GM19397 (cell line): ENCODE results near the gene VWA5B2.
A peak's percentile ranks its signal among the peaks of the same experiment; 100 is the strongest.

Source experiments
- ATAC-seq: cut with Tn5 transposase; IDR thresholded peaks from one replicate; pipeline ENCODE4 v1.9.1; 2021; ENCODE audit warnings: mild to moderate bottlenecking, moderate library complexity; ENCODE audit not compliant: unreplicated experiment

VWA5B2 gene

GRCh38 chr3:184229394-184230080 is at the start of gene VWA5B2:
Gene VWA5B2 (plus strand): TSS chr3:184229585. CDS start chr3:184230529, 944 bp downstream.
- peak; percentile 72 for ATAC-seq

DNA sequence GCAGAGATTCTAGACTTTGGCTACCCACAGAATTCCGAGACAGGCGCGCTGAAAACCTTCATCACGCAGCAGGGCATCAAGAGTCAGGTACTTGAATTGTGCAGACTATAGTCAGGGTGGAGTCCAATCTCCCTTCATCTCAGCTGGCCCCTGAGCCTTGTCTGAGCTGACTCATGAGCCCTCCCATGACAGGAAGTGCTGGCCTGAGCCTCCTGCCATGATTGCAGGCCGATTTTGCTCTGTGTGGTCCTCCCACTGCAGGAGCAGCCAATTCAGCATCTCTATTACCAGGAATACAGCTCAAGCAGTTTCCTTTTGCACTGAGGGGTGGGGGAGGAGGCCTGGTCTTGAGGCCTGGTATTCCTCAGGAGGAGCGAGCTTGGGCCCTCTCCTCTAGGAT is 49.2 kb upstream of the VWA5B2 start:
- ATAC-seq, result no peak

GRCh38 chr3:184181596-184181995 is 47.8 kb upstream of the VWA5B2 start:
- no peak for ATAC-seq

DNA sequence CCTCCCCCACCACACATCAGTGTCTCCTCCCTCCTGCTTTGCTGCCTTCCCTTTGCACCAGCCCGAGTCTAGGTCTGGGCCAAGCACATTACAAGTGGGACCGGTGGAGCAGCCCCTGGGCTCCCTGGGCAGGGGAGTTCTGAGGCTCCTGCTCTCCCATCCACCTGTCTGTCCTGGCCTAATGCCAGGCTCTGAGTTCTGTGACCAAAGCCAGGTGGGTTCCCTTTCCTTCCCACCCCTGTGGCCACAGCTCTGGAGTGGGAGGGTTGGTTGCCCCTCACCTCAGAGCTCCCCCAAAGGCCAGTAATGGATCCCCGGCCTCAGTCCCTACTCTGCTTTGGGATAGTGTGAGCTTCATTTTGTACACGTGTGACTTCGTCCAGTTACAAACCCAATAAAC is 45.7 kb upstream of the VWA5B2 start:
- no peak for ATAC-seq

GRCh38 chr3:184184546-184185230 is 44.7 kb upstream of the VWA5B2 start:
- ATAC-seq, result no peak

- peak; percentile 91 for ATAC-seq
These were observed 43.8 kb upstream of the VWA5B2 start for GRCh38 chr3:184185461-184186183.

- peak; percentile 18 for ATAC-seq
These were observed 43.0 kb upstream of the VWA5B2 start, which contains the start of gene ABCF3 for GRCh38 chr3:184186184-184186901. Gene ABCF3 (plus strand): TSS chr3:184186199. CDS start chr3:184186208, 9 bp downstream.

GRCh38 chr3:184186902-184187207 is 42.5 kb upstream of the VWA5B2 start:
- no peak for ATAC-seq

GRCh38 chr3:184188080-184188479 is 41.3 kb upstream of the VWA5B2 start:
- ATAC-seq, result no peak

- ATAC-seq, result no peak
These were observed 40.0 kb upstream of the VWA5B2 start for GRCh38 chr3:184189421-184189820.

GRCh38 chr3:184192889-184193288 is 36.5 kb upstream of the VWA5B2 start:
- no peak for ATAC-seq

GRCh38 chr3:184193991-184194539 is 35.3 kb upstream of the VWA5B2 start:
- ATAC-seq, result no peak

- no peak for ATAC-seq
These were observed 32.8 kb upstream of the VWA5B2 start for GRCh38 chr3:184196536-184196935.

DNA sequence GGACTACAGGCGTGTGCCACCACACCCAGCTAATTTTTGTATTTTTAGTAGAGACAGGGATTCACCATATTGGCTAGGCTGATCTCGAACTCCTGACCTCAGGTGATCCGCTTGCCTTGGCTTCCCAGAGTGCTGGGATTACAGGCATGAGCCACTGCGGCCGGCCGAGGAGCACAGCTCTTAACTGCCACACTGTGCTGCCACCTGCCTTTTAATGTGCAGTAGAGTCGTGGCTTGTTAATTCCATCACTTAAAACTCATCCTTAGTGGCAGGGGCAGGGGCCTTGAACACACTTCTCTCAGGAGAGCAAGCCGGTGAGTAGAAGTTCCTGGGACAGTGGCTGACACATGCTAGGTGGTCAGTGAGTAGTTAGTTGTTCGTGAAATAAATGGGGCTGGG is 30.9 kb upstream of the VWA5B2 start:
- no peak for ATAC-seq

DNA sequence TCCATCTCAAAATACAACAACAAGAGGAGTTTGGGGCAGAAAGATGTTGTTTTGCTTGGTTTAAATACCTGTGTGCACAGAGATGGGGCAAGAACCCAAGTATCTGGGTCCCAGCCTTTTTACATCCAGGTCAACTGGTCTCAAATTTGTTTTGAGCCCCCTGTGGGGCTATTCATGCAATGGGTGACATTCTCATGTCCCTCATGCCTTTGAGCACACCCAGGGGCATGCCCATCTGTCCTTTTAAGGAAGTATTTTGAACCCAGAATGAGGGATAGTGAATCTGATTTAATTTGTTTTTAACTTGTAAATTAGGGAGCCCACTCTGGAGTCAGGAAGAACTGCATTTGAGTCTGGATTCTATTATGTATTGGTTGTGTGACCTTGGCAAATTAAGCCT is 28.6 kb upstream of the VWA5B2 start:
- ATAC-seq, result no peak

DNA sequence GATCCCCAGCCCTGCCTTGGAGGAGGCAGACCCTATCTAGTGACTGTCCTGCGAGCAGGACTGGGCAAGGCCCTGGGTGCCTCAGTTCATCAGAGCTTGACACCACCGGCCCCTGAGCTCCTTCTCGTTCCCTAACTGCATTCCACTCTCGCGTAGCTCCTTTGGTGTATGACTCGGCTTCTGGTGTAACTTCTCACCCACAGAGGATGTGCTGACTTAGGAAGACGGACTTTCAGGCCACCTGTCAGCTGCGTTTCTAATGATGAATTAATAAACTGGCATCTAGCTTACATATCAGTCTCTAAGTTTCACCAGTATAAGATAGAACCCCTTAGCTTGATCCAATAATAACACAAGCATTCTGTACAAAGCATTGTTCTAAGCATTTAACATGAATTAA is 25.9 kb upstream of the VWA5B2 start:
- ATAC-seq, result no peak

GRCh38 chr3:184209146-184209923 is 20.1 kb upstream of the VWA5B2 start:
- no peak for ATAC-seq

GRCh38 chr3:184211297-184211696 is 18.1 kb upstream of the VWA5B2 start:
- ATAC-seq, result no peak

- no peak for ATAC-seq
These were observed 17.7 kb upstream of the VWA5B2 start for GRCh38 chr3:184211718-184212117.

- no peak for ATAC-seq
These were observed 10.6 kb upstream of the VWA5B2 start for GRCh38 chr3:184218814-184219213.
